Naive B cell (primary cell): ENCODE data around the gene MAPK14. TPM values are rescaled to one million over a fixed set of nuclear protein-coding genes. Genes with fewer than 3 reads are reported as not detected.
A peak's percentile ranks its signal among the peaks of the same experiment; 100 is the strongest.
"Not testable (repeated sequence)": the region's sequence is repeated elsewhere in the genome, so short reads cannot be mapped to it uniquely, and the experiment has no call there.

Source experiments
- ATAC-seq, 2 donors: fragments of 150-1000 bp; cut with Tn5 transposase; 2 replicates each; pipeline ENCODE4 v1.10.0; 2021; ENCODE audit warnings: low read depth in 2 of 2, mild to moderate bottlenecking in 2 of 2, moderate library complexity in 2 of 2
- DNase-seq: peaks from one replicate; pipeline ENCODE4 v3.0.0; 2022
- H3K27ac Mint-ChIP-seq, 6 donors: one replicate each; pipeline ENCODE4 v1.8.0; 2020 to 2022; ENCODE audit warnings: mild to moderate bottlenecking in 6 of 6, mixed read lengths in 6 of 6, moderate library complexity in 5 of 6, inconsistent platforms in 2 of 6
- H3K27me3 Mint-ChIP-seq, 3 donors: one replicate each; pipeline ENCODE4 v1.8.0; 2021 to 2022; ENCODE audit warnings: mixed read lengths in 3 of 3, mild to moderate bottlenecking in 1 of 3
- H3K36me3 Mint-ChIP-seq, 2 donors: one replicate each; pipeline ENCODE4 v1.8.0; 2020 to 2022; ENCODE audit warnings: mixed read lengths in 2 of 2, inconsistent platforms in 1 of 2, mild to moderate bottlenecking in 1 of 2
- H3K4me1 Mint-ChIP-seq, 3 donors: one replicate each; pipeline ENCODE4 v1.8.0; 2020 to 2022; ENCODE audit warnings: mixed read lengths in 3 of 3, inconsistent platforms in 1 of 3, mild to moderate bottlenecking in 1 of 3, moderate library complexity in 1 of 3
- H3K4me3 Mint-ChIP-seq, 8 donors: one replicate each; pipeline ENCODE4 v1.8.0; 2020 to 2022; ENCODE audit warnings: mild to moderate bottlenecking in 8 of 8, mixed read lengths in 8 of 8, moderate library complexity in 8 of 8, inconsistent platforms in 2 of 8
- H3K9me3 Mint-ChIP-seq, 7 donors: one replicate each; pipeline ENCODE4 v1.8.0; 2020 to 2022; ENCODE audit warnings: mixed read lengths in 7 of 7, mild to moderate bottlenecking in 5 of 7, inconsistent platforms in 2 of 7, moderate library complexity in 1 of 7
- polyA plus RNA-seq, 6 donors: library from polyadenylated mRNA; unstranded; fragments of 300-500 nt; fragmentation: Illumina TruSeq; gene quantifications; one replicate each; pipeline ENCODE4 v1.2.3, GENCODE V29; 2021; ENCODE audit warnings: low read depth in 6 of 6

Gene MAPK14
- polyA plus RNA-seq, 6 donors from 2014 or later, result 21.5 to 56.5 (median 46.4) TPM

- peaks cover 56 to 68% (median 57%) of the 10 kb centered on the region in 3 donors for H3K4me1 Mint-ChIP-seq
- no peaks in the 10 kb centered on the region for H3K36me3 Mint-ChIP-seq
- H3K4me3 Mint-ChIP-seq, result peak overlapping the region in 3 of 8 donors; percentile 29 to 74 (median 40)
- no peaks in the 10 kb centered on the region for H3K27me3 Mint-ChIP-seq
- H3K9me3 Mint-ChIP-seq, result no peaks in the 10 kb centered on the region
- H3K27ac Mint-ChIP-seq, result peak overlapping the region in 3 of 6 donors; percentile 28 to 59 (median 49)
- no peak for ATAC-seq
- DNase-seq, result no peak
These were observed 98.0 kb downstream of the MAPK14 start for GRCh38 chr6:36125575-36125974.

GRCh38 chr6:36126121-36126520 is 98.5 kb downstream of the MAPK14 start:
- H3K4me1 Mint-ChIP-seq, result peaks cover 50 to 65% (median 52%) of the 10 kb centered on the region in 3 donors
- H3K36me3 Mint-ChIP-seq, result no peaks in the 10 kb centered on the region
- ATAC-seq (no peak), DNase-seq (no peak)
- peak overlapping the region in 2 of 8 donors; percentile 29 to 74 for H3K4me3 Mint-ChIP-seq
- no peaks in the 10 kb centered on the region for H3K9me3 Mint-ChIP-seq
- H3K27me3 Mint-ChIP-seq, result no peaks in the 10 kb centered on the region
- peak overlapping the region in 2 of 6 donors; percentile 19 to 49 for H3K27ac Mint-ChIP-seq

- Mint-ChIP-seq H3K9me3 (no peaks in the 10 kb centered on the region), H3K36me3 (no peaks in the 10 kb centered on the region), H3K27ac (peak overlapping the region in 4 of 6 donors; percentile 3 to 72 (median 34)), H3K4me3 (peak overlapping the region in 2 of 8 donors; percentile 4 to 74), H3K27me3 (no peaks in the 10 kb centered on the region), H3K4me1 (peaks cover 49 to 63% (median 49%) of the 10 kb centered on the region in 3 donors)
- ATAC-seq, result no peak
- DNase-seq, result no peak
These were observed 99.2 kb downstream of the MAPK14 start for GRCh38 chr6:36126553-36127458.

GRCh38 chr6:36127462-36128016 is 99.9 kb downstream of the MAPK14 start:
- H3K27ac Mint-ChIP-seq, result peak overlapping the region in 1 of 6 donors; percentile 87

GRCh38 chr6:36128073-36128472 is 100.5 kb downstream of the MAPK14 start:
- Mint-ChIP-seq H3K4me1 (peaks cover 49 to 63% (median 49%) of the 10 kb centered on the region in 3 donors), H3K4me3 (peak overlapping the region in 1 of 8 donors; percentile 88), H3K27me3 (no peaks in the 10 kb centered on the region), H3K27ac (peak overlapping the region in 1 of 6 donors; percentile 87), H3K9me3 (no peaks in the 10 kb centered on the region), H3K36me3 (peaks cover 3 to 4% of the 10 kb centered on the region in 2 donors)
- ATAC-seq (no peak), DNase-seq (no peak)

More at GRCh38 chr6:36127462-36128016, 99.9 kb downstream of the MAPK14 start:
- Mint-ChIP-seq H3K36me3 (no peaks in the 10 kb centered on the region), H3K27me3 (no peaks in the 10 kb centered on the region), H3K4me1 (peaks cover 49 to 63% (median 49%) of the 10 kb centered on the region in 3 donors), H3K9me3 (no peaks in the 10 kb centered on the region), H3K4me3 (peak overlapping the region in 1 of 8 donors; percentile 74)
- ATAC-seq (no peak), DNase-seq (no peak)

- Mint-ChIP-seq H3K4me1 (peaks cover 49 to 63% (median 49%) of the 10 kb centered on the region in 3 donors), H3K4me3 (peak overlapping the region; percentile 12 to 92 (median 74)), H3K27me3 (no peaks in the 10 kb centered on the region), H3K27ac (peak overlapping the region in 4 of 6 donors; percentile 10 to 93 (median 64)), H3K9me3 (no peaks in the 10 kb centered on the region), H3K36me3 (peaks cover 4 to 11% of the 10 kb centered on the region in 2 donors)
- ATAC-seq (no peak), DNase-seq (no peak)
These were observed 101.2 kb downstream of the MAPK14 start for GRCh38 chr6:36128793-36129192.

GRCh38 chr6:36129334-36129733 is 101.7 kb downstream of the MAPK14 start:
- H3K4me3 Mint-ChIP-seq, result peak overlapping the region; percentile 67 to 92 (median 80)
- H3K4me1 Mint-ChIP-seq, result peaks cover 43 to 61% (median 46%) of the 10 kb centered on the region in 3 donors
- H3K27me3 Mint-ChIP-seq, ATAC-seq, DNase-seq, H3K9me3 Mint-ChIP-seq: not testable (repeated sequence)
- peaks cover 4 to 13% of the 10 kb centered on the region in 2 donors for H3K36me3 Mint-ChIP-seq
- H3K27ac Mint-ChIP-seq, result peak overlapping the region; percentile 44 to 94 (median 81)

GRCh38 chr6:36129941-36130666 is 102.5 kb downstream of the MAPK14 start, which contains the start of gene MAPK13:
MAPK13 (plus strand) TSS chr6:36130513; CDS start chr6:36130583, 70 bp downstream.
- Mint-ChIP-seq H3K4me1 (peaks cover 43 to 56% (median 43%) of the 10 kb centered on the region in 3 donors), H3K9me3 (no peaks in the 10 kb centered on the region), H3K27ac (peak within 1 kb of the TSS; percentile 85 to 98 (median 92)), H3K36me3 (peaks cover 4 to 17% of the 10 kb centered on the region in 2 donors), H3K27me3 (no peaks in the 10 kb centered on the region), H3K4me3 (peak within 1 kb of the TSS; percentile 86 to 96 (median 92))
- ATAC-seq, result peak; percentile 58 to 66
- DNase-seq, result peak; percentile 46

- peak overlapping the region; percentile 17 to 92 (median 87) for H3K27ac Mint-ChIP-seq
- peaks cover 48 to 56% (median 49%) of the 10 kb centered on the region in 3 donors for H3K4me1 Mint-ChIP-seq
- no peaks in the 10 kb centered on the region for H3K27me3 Mint-ChIP-seq
- ATAC-seq, result peak; percentile 48 to 53
- DNase-seq, result peak; percentile 27
- H3K4me3 Mint-ChIP-seq, result peak overlapping the region; percentile 86 to 96 (median 90)
- no peaks in the 10 kb centered on the region for H3K9me3 Mint-ChIP-seq
- H3K36me3 Mint-ChIP-seq, result peaks cover 4 to 25% of the 10 kb centered on the region in 2 donors
These were observed 103.3 kb downstream of the MAPK14 start for GRCh38 chr6:36130667-36131510.

GRCh38 chr6:36131511-36132245 is 104.1 kb downstream of the MAPK14 start:
- Mint-ChIP-seq H3K36me3 (peaks cover 4 to 25% of the 10 kb centered on the region in 2 donors), H3K9me3 (no peaks in the 10 kb centered on the region), H3K4me3 (peak overlapping the region; percentile 86 to 96 (median 90)), H3K4me1 (peaks cover 50 to 57% (median 55%) of the 10 kb centered on the region in 3 donors), H3K27ac (peak overlapping the region; percentile 17 to 92 (median 81)), H3K27me3 (no peaks in the 10 kb centered on the region)
- no peak for DNase-seq
- peak; percentile 51 to 59 for ATAC-seq

- peaks cover 4 to 25% of the 10 kb centered on the region in 2 donors for H3K36me3 Mint-ChIP-seq
These were observed 104.8 kb downstream of the MAPK14 start for GRCh38 chr6:36132246-36132895.

More at GRCh38 chr6:36132246-36132895, 104.8 kb downstream of the MAPK14 start:
- no peaks in the 10 kb centered on the region for H3K27me3 Mint-ChIP-seq
- peak overlapping the region in 7 of 8 donors; percentile 60 to 96 (median 88) for H3K4me3 Mint-ChIP-seq
- peaks cover 47 to 60% (median 56%) of the 10 kb centered on the region in 3 donors for H3K4me1 Mint-ChIP-seq
- H3K27ac Mint-ChIP-seq, result peak overlapping the region in 3 of 6 donors; percentile 11 to 92 (median 17)
- H3K9me3 Mint-ChIP-seq, result no peaks in the 10 kb centered on the region
- ATAC-seq (no peak), DNase-seq (no peak)
